ENCODE results near the gene C2orf42. TPM values are rescaled to one million over a fixed set of nuclear protein-coding genes. Genes with fewer than 3 reads are reported as not detected.
"Not testable (repeated sequence)": the region's sequence is repeated elsewhere in the genome, so short reads cannot be mapped to it uniquely, and the experiment has no call there.

The C2orf42 gene
- total RNA-seq, 1 experiment from 2014 or later: 17.4 TPM

- TF ChIP-seq SIN3A (IDR thresholded peaks at IDR 0.05; ENCODE audit: low read depth) (no peak), ATF3 (IDR thresholded peaks at IDR 0.05) (no peak), SRF (IDR thresholded peaks at IDR 0.05; ENCODE audit: low read depth) (no peak), ELF1 (IDR thresholded peaks at IDR 0.05; ENCODE audit: borderline replicate concordance, low read depth) (no peak), EZH2 (IDR thresholded peaks at IDR 0.05) (no peak), MAX (IDR thresholded peaks at IDR 0.05) (no peak), JUND (IDR thresholded peaks at IDR 0.05) (no peak), CEBPB (IDR thresholded peaks at IDR 0.05; ENCODE audit: low read depth) (no peak), POLR2A (IDR thresholded peaks at IDR 0.05; ENCODE audit: borderline replicate concordance, extremely low read depth, insufficient read depth, insufficient read length) (no peak), RAD21 (IDR thresholded peaks at IDR 0.05; ENCODE audit: low read depth) (no peak)
- TF ChIP-seq, protein P1, sequence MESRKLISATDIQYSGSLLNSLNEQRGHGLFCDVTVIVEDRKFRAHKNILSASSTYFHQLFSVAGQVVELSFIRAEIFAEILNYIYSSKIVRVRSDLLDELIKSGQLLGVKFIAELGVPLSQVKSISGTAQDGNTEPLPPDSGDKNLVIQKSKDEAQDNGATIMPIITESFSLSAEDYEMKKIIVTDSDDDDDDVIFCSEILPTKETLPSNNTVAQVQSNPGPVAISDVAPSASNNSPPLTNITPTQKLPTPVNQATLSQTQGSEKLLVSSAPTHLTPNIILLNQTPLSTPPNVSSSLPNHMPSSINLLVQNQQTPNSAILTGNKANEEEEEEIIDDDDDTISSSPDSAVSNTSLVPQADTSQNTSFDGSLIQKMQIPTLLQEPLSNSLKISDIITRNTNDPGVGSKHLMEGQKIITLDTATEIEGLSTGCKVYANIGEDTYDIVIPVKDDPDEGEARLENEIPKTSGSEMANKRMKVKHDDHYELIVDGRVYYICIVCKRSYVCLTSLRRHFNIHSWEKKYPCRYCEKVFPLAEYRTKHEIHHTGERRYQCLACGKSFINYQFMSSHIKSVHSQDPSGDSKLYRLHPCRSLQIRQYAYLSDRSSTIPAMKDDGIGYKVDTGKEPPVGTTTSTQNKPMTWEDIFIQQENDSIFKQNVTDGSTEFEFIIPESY (IDR thresholded peaks at IDR 0.05; ENCODE audit: extremely low read depth, insufficient replicate concordance, low read length): no peak
These were observed 57.7 kb downstream of the C2orf42 start (continued) for GRCh38 chr2:70133127-70133452.

DNA sequence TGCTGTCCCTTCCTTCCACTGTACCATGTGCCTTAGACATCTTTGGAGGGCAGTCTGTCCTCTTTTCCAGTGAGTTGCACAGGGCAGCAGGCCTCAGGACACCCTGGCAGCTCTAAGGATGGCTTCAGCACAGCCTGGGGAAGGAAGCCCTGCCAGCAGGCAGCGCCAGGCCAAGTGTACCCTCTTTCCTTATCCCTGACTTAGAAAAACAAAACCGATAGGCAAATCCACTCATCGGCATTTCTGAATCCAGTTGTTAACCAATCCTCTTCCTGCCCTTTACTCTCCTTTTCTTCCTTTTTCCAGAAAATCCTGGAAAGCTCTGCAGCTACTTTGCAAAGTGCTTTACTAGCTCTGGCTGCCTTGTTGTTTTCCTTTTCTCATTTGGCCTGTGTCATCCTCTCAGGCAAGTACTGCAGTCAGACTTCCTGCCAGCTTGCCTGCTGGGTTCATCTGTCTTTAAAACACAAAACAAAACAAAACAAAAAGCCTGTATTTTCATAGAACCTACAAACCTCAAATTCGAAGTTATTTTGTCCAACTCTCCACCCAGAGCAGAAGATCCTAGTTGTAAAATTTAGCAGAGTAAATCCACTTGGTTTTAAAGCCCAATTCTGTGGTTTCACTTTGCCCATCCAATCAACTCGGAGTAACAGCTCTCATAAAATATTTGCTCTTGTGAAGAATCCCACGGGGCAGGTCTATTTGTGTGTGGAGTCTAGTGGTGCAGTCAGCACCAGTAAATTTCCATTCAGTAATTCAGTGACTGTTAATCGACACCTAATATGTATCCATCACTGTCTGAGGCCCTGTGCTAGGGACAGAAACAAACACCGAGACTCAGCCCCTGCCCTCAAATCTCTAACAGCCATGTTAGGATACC lies 58.3 kb downstream of the C2orf42 start:
- BruUV-seq (replicated peaks): no TSS peak
- RAD21 ChIA-PET (ENCODE audit: low non-redundant PET in 1 of 2, low total read pairs in 2 of 2, uncharacterized antibody in 2 of 2, unreplicated experiment in 2 of 2): no interaction called here
- Histone ChIP-seq H3K27ac (ENCODE audit: low read depth, low read length) (peak overlapping the region; percentile 58), H4K20me1 (ENCODE audit: insufficient read depth) (no peaks in the 10 kb centered on the region), H2AFZ (ENCODE audit: low read depth, low read length, poor library complexity, severe bottlenecking) (peak overlapping the region; percentile 94), H3K27me3 (ENCODE audit: insufficient read depth, low read length) (no peaks in the 10 kb centered on the region), H3K9ac (ENCODE audit: low read length) (peak overlapping the region; percentile 50), H3K79me2 (ENCODE audit: insufficient read depth, low read length) (no peaks in the 10 kb centered on the region), H3K4me3 (replicated peaks in 1 of 2; ENCODE audit: low read depth in 1 of 2, low read length in 2 of 2) (peak overlapping the region in 1 of 2 experiments; percentile 16; a peak in 1 of 4 replicates), H3K4me2 (ENCODE audit: low read length) (peak overlapping the region; percentile 62), H3K9me2 (ENCODE audit: insufficient read depth) (no peaks in the 10 kb centered on the region), H3K9me3 (ENCODE audit: control insufficient read depth in 1 of 2, insufficient read depth in 1 of 2, low read depth in 1 of 2, low read length in 2 of 2) (no peaks in the 10 kb centered on the region), H3K36me3 (ENCODE audit: control insufficient read depth in 1 of 2, insufficient read depth in 2 of 2, low read length in 2 of 2) (no peaks in the 10 kb centered on the region), H3K4me1 (ENCODE audit: control insufficient read depth in 1 of 2, insufficient read depth in 2 of 2, low read length in 2 of 2) (peaks cover 57 to 59% of the 10 kb centered on the region in 2 experiments)
- CTCF ChIA-PET: interaction anchor here (1.0 to 1.4 kb wide), 2 partner anchors 9 to 218 kb away, joined by 3 read pairs; partner anchors contain the start of gene MXD1
- DNase-seq (ENCODE audit: low read depth, low spot score) (no peak), ATAC-seq (0 out of 2 replicates have a peak, but pooled peaks have one; percentile 21)
- POLR2A ChIA-PET: interaction anchor here (0.6 to 2.5 kb wide), 5 partner anchors 8 to 47 kb away, joined by 3 to 12 read pairs (median 4); partner anchors contain the start of gene PCBP1
- intact Hi-C loops (cut with micrococcal nuclease): no loop called here
- TF ChIP-seq EGR1 (IDR thresholded peaks at IDR 0.05; ENCODE audit: low read depth): no peak
- no peak for TF ChIP-seq JUND (IDR thresholded peaks at IDR 0.05)
- no peak for TF ChIP-seq SRF (IDR thresholded peaks at IDR 0.05; ENCODE audit: low read depth)

GRCh38 chr2:70131344-70132143 lies 59.3 kb downstream of the C2orf42 start:
- H3K9me3 ChIP-seq (ENCODE audit: control insufficient read depth in 1 of 2, insufficient read depth in 1 of 2, low read depth in 1 of 2, low read length in 2 of 2); ATAC-seq; H3K36me3 ChIP-seq (ENCODE audit: control insufficient read depth in 1 of 2, insufficient read depth in 2 of 2, low read length in 2 of 2); H3K9me2 ChIP-seq (ENCODE audit: insufficient read depth); H3K9ac ChIP-seq (ENCODE audit: low read length); H3K27me3 ChIP-seq (ENCODE audit: insufficient read depth, low read length); DNase-seq (ENCODE audit: low read depth, low spot score); H3K4me3 ChIP-seq (replicated peaks in 1 of 2; ENCODE audit: low read depth in 1 of 2, low read length in 2 of 2); RAD21 ChIA-PET (ENCODE audit: low non-redundant PET in 1 of 2, low total read pairs in 2 of 2, uncharacterized antibody in 2 of 2, unreplicated experiment in 2 of 2); BruUV-seq (replicated peaks); H4K20me1 ChIP-seq (ENCODE audit: insufficient read depth); H3K4me2 ChIP-seq (ENCODE audit: low read length); H3K79me2 ChIP-seq (ENCODE audit: insufficient read depth, low read length); CTCF ChIA-PET; intact Hi-C loops (cut with micrococcal nuclease): not testable (repeated sequence)
- POLR2A ChIA-PET: interaction anchor here (0.6 to 2.5 kb wide), 3 partner anchors 9 to 45 kb away, joined by 3 to 12 read pairs (median 3); partner anchors contain the start of gene PCBP1
- peak overlapping the region; percentile 58; the same call in 1 of the 2 replicates for H3K27ac ChIP-seq (ENCODE audit: low read depth, low read length)
- peaks cover 50 to 52% of the 10 kb centered on the region in 2 experiments for H3K4me1 ChIP-seq (ENCODE audit: control insufficient read depth in 1 of 2, insufficient read depth in 2 of 2, low read length in 2 of 2)
- peak overlapping the region; percentile 69 for H2AFZ ChIP-seq (ENCODE audit: low read depth, low read length, poor library complexity, severe bottlenecking)
